NCI-H2081 treated with DMSO at 0.1 percent for 48 hours (cell line): ENCODE results near the gene PRRT3.
"Not testable (repeated sequence)": the region's sequence is repeated elsewhere in the genome, so short reads cannot be mapped to it uniquely, and the experiment has no call there.

Experiments used
- DNase-seq: peaks from one replicate; lab custom pipeline; 2025; lab: John Stamatoyannopoulos, UW

PRRT3 gene

DNA sequence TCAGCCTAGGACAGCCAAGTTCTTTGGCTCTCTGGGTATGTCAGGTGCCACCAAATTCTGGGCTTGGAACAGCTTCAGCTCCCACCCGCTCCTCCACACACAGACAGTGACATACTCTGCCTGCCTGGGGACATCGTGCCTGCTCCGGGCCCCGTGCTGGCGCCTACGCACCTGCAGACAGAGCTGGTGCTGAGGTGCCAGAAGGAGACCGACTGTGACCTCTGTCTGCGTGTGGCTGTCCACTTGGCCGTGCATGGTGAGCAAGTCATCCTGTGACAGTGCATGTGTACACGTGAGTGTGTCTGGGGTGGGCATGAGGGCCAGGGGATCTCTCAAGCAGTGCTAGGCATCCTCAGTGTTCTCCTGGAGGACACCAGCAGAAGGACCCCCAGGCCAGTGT is 34.4 kb downstream of the PRRT3 start:
- DNase-seq: no peak

DNA sequence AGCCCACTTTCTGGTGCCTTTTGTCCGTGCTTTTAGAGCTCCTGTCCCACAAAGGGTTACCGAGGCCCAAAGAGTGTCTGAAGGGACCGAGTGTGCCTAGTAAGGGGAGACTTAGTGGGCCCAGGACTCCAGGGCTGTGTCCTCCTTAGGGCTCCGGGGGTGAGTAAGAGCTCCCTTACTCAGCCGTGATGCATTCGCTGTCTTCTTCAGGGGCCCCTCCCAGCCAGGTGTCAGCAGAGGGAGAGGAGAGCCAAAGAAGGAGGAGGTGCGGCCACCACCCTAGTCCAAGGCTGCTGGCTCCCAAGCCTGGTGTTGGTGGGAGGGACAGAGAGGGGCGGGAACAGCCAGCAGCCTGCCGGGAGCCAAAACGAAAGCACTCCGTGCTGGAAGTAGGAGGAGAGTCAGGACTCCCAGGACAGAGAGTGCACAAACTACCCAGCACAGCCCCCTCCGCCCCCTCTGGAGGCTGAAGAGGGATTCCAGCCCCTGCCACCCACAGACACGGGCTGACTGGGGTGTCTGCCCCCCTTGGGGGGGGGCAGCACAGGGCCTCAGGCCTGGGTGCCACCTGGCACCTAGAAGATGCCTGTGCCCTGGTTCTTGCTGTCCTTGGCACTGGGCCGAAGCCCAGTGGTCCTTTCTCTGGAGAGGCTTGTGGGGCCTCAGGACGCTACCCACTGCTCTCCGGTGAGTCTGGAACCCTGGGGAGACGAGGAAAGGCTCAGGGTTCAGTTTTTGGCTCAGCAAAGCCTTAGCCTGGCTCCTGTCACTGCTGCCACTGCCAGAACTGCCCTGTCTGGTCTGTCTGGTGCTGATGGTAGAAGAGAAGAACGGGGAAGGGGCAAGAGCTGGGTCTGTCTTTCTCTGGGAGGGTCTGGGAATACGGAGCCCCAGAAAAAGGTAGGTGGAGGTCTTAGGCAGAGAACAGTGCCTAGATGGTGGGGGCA is 35.2 kb downstream of the PRRT3 start, which contains the start of gene IL17RC:
Gene IL17RC (plus strand): TSS at position 365 of the 947 bp plus-strand sequence. CDS start 218 bp downstream, at position 583.
- DNase-seq: no peak

DNA sequence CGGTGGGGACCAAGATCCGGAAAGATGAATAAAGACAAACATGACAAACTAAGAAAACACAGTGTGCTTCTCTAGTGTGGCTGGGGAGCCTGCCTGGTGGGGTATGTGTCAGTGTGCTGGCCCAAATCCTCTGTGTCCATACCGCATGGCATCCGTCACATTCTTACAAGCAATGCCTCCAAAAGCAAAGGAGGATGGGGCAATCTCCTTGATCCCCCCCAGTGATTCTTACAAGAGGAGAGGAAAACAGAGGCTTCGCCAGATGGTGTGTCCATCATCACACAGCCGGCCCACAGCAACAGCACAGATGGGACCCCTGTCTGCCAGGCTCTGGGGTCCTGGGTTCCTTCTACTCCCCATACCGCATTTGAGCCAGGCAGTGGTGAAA is 35.9 kb downstream of the PRRT3 start:
- no peak for DNase-seq

DNA sequence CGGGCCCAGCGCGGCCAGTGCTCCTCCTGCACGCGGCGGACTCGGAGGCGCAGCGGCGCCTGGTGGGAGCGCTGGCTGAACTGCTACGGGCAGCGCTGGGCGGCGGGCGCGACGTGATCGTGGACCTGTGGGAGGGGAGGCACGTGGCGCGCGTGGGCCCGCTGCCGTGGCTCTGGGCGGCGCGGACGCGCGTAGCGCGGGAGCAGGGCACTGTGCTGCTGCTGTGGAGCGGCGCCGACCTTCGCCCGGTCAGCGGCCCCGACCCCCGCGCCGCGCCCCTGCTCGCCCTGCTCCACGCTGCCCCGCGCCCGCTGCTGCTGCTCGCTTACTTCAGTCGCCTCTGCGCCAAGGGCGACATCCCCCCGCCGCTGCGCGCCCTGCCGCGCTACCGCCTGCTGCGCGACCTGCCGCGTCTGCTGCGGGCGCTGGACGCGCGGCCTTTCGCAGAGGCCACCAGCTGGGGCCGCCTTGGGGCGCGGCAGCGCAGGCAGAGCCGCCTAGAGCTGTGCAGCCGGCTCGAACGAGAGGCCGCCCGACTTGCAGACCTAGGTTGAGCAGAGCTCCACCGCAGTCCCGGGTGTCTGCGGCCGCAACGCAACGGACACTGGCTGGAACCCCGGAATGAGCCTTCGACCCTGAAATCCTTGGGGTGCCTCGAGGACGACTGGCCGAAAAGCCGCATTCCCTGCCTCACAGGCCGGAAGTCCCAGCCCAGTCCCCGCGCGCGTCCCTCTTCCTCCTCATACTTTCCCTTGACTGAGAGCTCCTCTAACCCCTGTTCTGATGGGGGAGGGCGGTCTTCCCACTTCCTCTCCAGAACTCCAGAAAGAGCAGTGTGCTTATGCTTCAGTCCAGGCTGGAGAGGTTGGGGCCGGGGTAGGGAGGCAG is 36.7 kb downstream of the PRRT3 start:
- DNase-seq: no peak

DNA sequence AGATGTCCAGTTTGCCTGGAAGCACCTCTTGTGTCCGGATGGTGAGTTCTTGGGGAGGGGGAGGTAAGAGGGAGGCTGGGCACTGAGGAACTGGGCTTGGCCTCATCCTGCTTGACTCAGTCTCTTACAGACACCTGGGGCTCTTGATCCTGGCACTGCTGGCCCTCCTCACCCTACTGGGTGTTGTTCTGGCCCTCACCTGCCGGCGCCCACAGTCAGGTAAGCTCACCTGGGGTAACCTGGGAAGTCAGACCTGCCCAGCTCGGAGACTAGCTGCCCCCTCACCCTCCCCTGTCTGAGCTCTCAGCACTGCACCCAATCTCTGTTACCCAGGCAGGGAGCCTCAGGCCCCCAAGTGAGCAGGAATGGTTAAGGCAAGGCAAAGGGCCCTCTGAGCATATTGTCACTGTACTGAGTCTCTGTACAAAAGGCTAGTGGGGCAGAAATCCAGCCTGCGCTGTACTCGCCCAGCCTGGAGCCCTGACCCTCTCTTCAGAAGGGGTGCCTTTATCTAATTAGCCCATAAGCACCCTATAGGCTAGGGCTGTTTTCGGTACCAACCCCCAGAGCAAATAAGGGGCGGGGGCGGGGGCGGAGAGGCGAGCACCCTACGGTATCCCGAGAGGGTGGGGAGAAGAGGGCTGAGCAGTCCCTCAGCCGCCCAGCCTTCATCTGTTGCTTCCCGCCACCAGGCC is 37.5 kb downstream of the PRRT3 start:
- no peak for DNase-seq

DNA sequence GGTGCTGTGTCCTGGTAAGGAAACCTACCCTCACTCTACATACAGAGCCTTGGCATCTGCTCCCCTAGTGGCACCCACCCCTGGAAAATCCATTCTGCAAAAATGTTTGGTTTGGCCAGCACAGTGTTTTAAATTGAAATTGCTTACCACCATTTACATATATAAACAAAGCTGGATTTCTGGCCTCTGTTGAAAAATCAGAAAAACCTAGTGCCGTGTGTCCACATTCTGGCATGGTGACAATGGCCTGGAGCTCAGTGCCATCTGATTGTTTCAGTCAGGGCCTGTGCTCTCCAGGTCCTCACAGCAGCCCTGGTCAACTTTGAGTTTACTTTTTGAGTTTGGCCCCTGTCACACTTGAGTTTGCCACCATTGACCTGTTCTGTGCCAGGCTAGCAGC is 38.2 kb downstream of the PRRT3 start:
- DNase-seq: no peak

DNA sequence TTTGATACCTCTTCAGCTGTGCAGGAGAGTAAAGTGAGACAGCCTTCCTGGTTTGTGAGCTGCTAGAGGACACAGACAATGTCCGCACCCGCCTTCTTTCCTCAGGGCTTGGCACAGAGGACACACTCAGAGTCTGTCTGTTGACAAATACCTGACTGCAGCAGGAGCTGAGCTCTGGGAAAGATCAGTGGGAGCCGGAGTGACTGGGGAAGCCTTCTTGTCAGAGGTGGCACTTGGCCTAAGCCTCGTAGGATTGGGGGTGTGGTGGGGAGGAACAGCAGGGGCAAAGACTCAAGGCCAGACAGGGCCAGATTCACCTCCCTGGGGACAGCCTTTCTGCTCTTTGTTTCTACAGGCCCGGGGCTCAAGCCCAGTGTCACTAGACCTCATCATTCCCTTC is 38.6 kb downstream of the PRRT3 start:
- DNase-seq: no peak

DNA sequence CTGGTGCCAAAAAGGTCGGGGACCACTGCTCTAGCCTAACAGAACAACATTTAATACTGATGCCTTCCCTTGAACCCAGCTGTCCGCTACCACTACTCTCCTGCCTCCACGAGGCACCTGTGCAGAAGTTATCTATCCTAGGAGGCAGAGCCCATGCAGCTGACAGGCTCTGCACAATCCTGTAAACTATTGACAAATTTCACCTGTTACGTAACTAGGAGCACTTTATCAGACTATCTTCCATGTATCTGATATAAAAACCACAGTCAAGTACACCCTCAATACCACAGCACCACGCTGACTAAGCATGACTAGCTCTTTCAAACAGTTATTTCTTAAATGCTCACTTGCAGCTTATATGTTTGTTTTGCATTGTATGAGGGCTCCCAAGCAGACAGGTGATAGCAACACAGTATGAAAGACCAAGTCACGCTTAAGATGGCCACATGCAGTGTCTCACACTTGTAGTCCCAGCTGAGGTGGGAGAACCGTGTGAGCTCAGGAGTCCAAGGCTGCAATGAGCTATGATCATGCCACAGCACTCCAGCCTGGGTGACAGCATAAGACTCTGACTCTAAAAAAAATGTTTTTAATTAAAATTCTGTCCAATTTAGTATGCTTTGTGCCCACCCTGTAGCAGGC is 39.8 kb downstream of the PRRT3 start:
- DNase-seq: no peak

DNA sequence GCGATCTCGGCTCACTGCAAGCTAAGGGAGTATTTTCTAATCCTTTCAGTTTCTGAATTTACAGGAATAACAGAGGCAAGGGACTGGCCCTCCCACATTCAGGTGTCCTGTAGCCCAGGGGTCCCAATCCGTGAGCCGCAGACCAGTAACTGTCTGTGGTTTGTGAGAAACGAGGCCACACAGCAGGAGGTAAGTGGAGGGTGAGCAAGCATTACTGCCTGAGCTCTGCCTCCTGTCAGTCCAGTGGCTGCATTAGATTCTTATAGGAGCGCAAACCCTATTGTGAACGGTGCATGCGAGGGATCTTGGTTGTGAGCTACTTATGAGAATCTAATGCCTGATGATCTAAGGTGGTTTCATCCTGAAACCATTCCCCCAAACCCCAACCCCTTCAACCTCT is 40.3 kb downstream of the PRRT3 start:
- DNase-seq: no peak

DNA sequence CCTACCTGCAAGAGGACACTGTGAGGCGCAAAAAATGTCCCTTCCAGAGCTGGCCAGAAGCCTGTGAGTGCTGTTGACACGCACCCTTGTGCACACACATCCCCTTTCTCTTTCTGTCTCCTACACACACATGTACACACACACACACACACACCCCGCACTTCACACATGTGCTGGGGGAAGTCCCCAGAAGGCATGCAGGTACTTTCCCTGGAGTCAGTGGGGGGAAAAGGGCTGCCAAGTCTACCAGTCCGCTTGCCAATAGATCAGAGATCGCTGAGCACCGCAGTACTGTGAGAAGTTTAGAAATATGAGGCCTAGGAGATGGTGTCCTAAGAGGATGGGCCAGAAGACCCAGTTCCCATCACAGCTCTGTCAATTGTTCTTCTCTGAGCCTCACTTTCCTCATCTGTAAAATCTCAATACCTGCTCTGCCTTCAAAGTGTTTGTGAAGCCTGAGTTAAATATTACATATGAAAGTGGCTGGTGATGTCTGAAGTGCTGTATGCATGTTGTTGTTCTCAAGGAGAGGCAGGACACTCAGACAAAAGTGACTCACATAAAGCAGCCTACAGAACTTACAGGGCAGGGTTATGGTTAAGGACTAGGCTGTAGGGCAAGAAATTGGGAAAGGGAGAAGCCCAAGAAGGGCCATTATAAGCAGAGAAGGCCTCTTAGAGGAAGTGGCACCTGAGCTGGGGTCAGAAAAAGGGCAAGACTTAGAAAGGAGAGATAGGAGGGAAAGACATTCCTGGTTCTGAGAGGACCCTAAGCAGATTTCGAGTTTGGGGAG is 42.8 kb downstream of the PRRT3 start:
- no peak for DNase-seq

DNA sequence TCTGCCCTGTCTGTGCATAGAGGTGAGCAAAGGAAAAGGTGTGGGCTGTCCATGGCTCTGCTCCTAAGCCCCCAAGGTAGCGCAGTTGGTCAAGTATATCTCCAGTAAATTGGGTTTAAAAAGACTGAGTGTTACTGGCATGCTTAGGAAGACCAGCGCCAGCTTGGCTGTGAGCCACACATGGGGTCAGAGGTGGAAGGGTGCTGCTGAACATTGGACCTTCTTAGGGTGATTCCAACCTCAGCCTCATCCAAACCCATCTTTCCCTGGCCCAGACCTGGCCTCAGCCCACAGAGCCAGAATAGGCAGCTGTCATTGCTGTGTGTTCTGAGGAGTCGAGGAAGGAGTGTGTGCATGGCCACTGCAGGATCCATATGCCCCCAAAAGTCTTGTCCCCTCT is 43.9 kb downstream of the PRRT3 start:
- DNase-seq: no peak

DNA sequence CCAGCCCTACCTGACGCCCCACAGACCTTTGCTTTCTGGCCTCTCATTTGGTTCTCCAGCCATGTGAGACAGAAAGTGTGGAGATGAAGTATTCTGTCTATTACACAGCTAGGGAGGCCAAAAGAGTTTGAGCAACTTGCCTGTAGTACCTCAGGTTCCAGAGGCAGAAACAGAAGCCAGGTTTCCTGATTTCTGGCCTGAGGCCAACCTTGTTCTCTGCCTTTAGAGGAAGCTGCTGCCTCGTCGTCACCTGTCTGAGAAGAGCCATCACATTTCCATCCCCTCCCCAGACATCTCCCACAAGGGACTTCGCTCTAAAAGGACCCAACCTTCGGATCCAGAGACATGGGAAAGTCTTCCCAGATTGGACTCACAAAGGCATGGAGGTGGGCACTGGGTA is 45.7 kb downstream of the PRRT3 start:
- DNase-seq: no peak

DNA sequence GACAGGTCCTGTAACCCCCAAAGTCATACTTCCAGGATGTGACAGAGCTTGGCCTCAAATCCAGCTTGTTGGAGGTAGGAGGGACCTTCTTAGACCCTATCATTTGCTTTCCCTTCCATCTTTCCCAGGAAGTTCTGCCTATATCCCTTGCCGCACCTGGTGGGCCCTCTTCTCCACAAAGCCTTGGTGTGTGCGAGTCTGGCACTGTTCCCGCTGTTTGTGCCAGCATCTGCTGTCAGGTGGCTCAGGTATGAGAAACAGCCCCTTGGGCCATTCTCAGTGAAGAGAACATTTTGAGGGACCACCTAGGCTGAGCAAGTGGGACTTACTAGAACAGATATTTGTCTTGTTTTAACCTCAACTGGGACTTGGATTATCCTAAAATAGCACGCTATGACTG is 48.3 kb downstream of the PRRT3 start:
- no peak for DNase-seq

DNA sequence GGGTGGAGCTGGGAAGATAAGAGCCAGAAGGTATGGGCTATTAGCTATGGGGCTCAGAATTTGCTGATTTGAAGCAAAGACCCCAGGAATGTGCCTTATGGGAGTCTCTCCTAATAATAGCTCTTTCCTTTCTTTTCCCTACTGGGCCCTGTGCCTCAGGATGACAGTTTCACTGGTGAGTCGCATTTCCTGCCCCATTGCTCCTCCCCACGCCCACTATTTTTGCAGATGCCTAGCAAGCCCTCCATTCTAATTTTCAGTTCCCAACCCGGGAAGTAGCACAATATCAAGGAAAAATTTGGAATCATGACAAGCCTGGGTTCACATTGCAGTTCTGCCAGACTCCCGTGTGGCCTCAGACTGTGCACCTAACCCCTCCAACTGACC is 49.0 kb downstream of the PRRT3 start:
- no peak for DNase-seq

DNA sequence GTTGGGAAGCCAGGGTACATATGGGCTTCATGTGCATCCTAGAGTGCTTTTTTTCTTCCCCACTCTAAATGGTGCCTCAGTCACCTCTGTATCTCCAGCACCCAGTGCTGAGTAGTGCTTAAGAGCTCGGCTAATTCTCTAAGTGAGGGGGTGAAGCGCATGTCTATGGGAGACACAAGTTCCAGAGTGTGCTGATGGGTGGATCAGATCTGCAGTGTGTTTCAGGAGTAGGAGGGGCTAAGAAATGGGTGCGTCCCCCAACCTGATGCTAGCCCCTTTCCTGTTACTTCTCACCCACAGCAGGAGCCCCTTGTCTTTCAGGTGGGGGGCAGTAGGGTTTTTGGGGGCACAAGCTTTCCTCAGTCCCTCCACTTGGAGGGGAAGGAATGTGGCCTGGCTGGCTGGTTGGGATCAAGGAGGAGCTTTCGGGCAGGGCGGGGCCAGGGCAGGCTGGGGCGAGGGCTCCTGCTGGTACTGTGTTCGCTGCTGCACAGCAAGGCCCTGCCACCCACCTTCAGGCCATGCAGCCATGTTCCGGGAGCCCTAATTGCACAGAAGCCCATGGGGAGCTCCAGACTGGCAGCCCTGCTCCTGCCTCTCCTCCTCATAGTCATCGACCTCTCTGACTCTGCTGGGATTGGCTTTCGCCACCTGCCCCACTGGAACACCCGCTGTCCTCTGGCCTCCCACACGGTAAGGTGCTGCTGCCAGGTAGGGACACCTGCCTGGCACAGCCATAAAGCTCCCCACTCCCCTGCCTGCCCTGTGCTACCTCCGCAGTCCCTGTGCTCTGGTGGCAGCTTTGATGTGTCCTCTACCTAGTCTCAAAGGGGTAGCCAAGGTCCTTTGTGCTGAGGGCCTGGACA is 49.6 kb downstream of the PRRT3 start, which contains the start of gene IL17RE:
Gene IL17RE (plus strand): TSS at position 477 of the 866 bp plus-strand sequence. CDS start 85 bp downstream, at position 562.
- no peak for DNase-seq

DNA sequence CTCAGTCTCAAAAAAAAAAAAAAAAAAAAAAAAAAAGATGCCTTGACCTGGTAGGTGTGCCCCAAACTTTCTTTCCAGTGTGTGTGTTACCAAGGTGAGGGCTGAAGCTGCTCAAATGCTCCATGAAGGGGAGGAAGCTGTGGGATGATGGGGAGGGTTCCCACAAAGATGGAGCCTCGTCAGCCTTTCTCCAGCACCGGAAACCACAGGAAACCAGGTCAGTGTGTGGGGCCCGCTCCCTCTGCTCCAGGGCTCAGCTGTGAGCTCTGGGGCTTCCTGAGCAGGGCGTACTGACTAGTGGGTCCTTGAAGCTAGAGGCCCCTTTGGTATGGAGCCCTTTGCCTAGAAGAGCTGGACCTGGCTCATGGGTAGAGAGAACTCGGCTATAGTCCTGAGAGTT is 50.2 kb downstream of the PRRT3 start:
- no peak for DNase-seq

DNA sequence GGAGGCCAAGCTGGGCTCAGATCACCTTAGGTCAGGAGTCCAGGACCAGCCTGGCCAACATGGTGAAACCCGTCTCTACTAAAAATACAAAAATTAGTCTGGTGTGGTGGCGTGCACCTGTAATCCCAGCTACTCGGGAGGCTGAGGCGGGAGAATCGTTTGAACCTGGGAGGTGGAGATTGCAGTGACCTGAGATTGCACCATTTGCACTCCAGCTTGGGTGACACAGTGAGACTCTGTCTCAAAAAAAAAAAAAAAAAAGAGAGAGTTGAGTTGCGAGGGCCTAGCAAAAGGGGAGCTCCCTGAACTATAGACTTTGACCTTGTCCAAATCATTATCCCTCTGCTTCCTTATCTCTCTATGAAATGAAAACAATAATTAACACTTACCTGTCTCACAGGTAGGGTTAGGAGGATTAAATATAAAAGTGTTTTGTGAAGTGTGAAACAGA is 51.2 kb downstream of the PRRT3 start:
- DNase-seq: not testable (repeated sequence)

DNA sequence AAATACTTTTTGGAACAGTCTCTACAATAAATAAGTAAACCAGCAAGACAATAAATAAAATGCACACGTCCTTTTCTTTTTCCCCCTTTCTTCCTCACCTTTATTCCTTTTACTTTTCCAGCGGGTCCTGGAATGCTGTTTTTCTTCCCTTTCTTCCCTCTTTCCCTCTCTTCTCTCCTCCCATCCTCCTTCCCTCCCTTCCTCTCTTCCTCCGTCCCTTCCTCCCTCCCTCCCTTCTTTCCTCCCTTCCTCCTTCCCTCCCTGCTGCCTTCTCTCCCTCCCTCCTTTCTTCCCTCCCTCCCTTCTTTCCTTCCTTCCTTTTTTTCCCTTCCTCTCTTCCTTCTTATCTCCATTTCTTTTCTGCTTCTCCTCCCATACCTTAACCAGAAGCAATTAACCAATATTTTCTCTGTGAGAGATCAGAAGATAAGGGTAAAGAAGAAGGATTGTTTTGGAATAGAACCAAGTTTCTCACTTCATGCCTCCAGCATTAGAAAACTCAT is 52.9 kb downstream of the PRRT3 start:
- DNase-seq: no peak

DNA sequence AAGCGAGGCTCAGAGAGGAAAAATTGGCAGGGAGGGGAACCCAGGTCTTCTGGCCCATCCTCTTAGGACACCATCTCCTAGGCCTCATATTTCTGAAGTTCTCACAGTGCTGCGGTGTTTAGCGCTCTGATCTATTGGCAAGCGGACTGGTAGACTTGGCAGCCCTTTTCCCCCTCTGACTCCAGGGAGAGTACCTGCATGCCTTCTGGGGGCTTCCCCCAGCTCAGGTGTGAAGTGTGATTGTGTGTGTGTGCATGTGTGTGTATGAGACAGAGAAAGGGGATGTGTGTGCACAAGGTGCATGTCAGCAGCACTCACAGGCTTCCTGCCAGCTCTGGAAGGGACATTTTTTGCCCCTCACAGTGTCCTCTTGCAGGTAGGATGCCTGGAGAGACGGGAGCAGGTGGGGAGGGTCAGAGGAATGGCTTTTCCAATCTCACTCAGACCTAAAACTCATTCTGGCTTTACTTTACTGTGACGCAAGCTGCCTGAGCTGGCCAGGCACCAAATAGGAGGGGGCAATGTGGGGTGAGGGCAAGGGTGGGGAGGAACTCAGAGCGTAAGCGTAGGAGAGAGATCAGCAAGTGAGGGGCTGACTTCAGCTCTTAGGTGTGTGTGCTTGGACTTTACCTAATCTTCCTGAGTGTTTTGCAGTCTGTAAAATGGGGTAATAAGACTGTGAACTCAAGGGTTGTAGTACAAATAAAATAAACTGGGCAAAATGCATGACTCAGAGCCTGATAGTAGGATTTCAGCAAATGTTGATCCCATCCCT is 53.6 kb downstream of the PRRT3 start:
- DNase-seq: no peak
